GM23338 (cell line): ENCODE data around the gene GRM3. TPM values are rescaled to one million over a fixed set of nuclear protein-coding genes. Genes with fewer than 3 reads are reported as not detected.

ENCODE experiments used
- ATAC-seq: fragments of 200-7000 bp; cut with Tn5 transposase; 3 replicates; pipeline ENCODE4 v1.9.1; 2020
- DNase-seq: peaks from one replicate; pipeline ENCODE4 v3.0.0-alpha.2; 2015; ENCODE audit warnings: low spot score
- H2AFZ ChIP-seq: fragments of 200-600 bp; sonication (generic); 2 replicates; pipeline ENCODE4 v1.8.0; 2016; ENCODE audit warnings: antibody characterized with exemption, mild to moderate bottlenecking, moderate library complexity
- H3F3A ChIP-seq: fragments of 200-600 bp; sonication (generic); replicated peaks from 2 replicates; pipeline ENCODE4 v1.8.0; 2017; ENCODE audit warnings: antibody characterized with exemption, mixed run types, low read depth
- H3K27ac ChIP-seq: fragments of 200-600 bp; sonication (generic); 2 replicates; pipeline ENCODE4 v1.6.1; 2016; ENCODE audit warnings: low read depth
- H3K27me3 ChIP-seq: fragments of 200-600 bp; sonication (generic); 2 replicates; pipeline ENCODE4 v1.8.0; 2016; ENCODE audit warnings: mild to moderate bottlenecking, mixed run types, moderate library complexity; ENCODE audit not compliant: insufficient read depth
- H3K36me3 ChIP-seq: fragments of 200-600 bp; sonication (generic); 2 replicates; pipeline ENCODE4 v1.8.0; 2016; ENCODE audit warnings: mild to moderate bottlenecking; ENCODE audit not compliant: insufficient read depth
- H3K4me1 ChIP-seq: fragments of 200-600 bp; sonication (generic); 2 replicates; pipeline ENCODE4 v1.8.0; 2016; ENCODE audit warnings: mild to moderate bottlenecking, moderate library complexity; ENCODE audit not compliant: insufficient read depth
- H3K4me2 ChIP-seq: fragments of 200-600 bp; sonication (generic); 2 replicates; pipeline ENCODE4 v1.7.1; 2017; ENCODE audit warnings: mixed run types
- H3K4me3 ChIP-seq: fragments of 200-600 bp; sonication (generic); 2 replicates; pipeline ENCODE4 v1.6.1; 2016; ENCODE audit warnings: mixed run types
- H3K79me2 ChIP-seq: fragments of 200-600 bp; sonication (generic); replicated peaks from 2 replicates; pipeline ENCODE4 v1.8.0; 2017; ENCODE audit warnings: mild to moderate bottlenecking; ENCODE audit not compliant: insufficient read depth
- H3K9me2 ChIP-seq: fragments of 200-600 bp; sonication (generic); 2 replicates; pipeline ENCODE4 v1.8.0; 2017; ENCODE audit not compliant: insufficient read depth
- H4K20me1 ChIP-seq: fragments of 200-600 bp; sonication (generic); replicated peaks from 2 replicates; pipeline ENCODE4 v1.8.0; 2017; ENCODE audit warnings: mild to moderate bottlenecking; ENCODE audit not compliant: insufficient read depth
- H3K27ac Mint-ChIP-seq: 2 replicates; pipeline ENCODE4 v1.8.0; 2020; ENCODE audit warnings: inconsistent platforms, mild to moderate bottlenecking, moderate library complexity, mixed read lengths
- H3K27me3 Mint-ChIP-seq: 3 replicates; pipeline ENCODE4 v1.8.0; 2022; ENCODE audit warnings: low read depth, mild to moderate bottlenecking, moderate library complexity, mixed read lengths, inconsistent platforms; ENCODE audit not compliant: insufficient read depth, poor library complexity
- H3K36me3 Mint-ChIP-seq: 3 replicates; pipeline ENCODE4 v1.8.0; 2021; ENCODE audit warnings: low read depth, mild to moderate bottlenecking, inconsistent platforms, moderate library complexity, mixed read lengths
- H3K4me1 Mint-ChIP-seq: 3 replicates; pipeline ENCODE4 v1.8.0; 2020; ENCODE audit warnings: mild to moderate bottlenecking, inconsistent platforms, mixed read lengths
- H3K4me3 Mint-ChIP-seq: 3 replicates; pipeline ENCODE4 v1.8.0; 2021; ENCODE audit warnings: moderate library complexity, mild to moderate bottlenecking, inconsistent platforms, mixed read lengths
- H3K9me3 Mint-ChIP-seq: 3 replicates; pipeline ENCODE4 v1.8.0; 2020; ENCODE audit warnings: moderate library complexity, mild to moderate bottlenecking, inconsistent platforms, mixed read lengths
- CREB1 ChIP-seq: fragments of 250-450 bp; sonication (Bioruptor Pico); IDR thresholded peaks from 2 replicates; pipeline ENCODE4 v1.5.0; 2020; ENCODE audit warnings: low read depth, mild to moderate bottlenecking, moderate library complexity
- CTCF ChIP-seq, 2 experiments: fragments of 200-600 bp in 1 of 2; sonication (generic) in 1 of 2; conservative IDR thresholded peaks; 2 replicates each; pipeline versions ENCODE4 v1.5.1 to v1.6.1; 2016 to 2017; ENCODE audit warnings: antibody characterized with exemption in 2 of 2, low read depth in 2 of 2, mild to moderate bottlenecking in 2 of 2, moderate library complexity in 1 of 2
- ETS1 ChIP-seq: IDR thresholded peaks from 2 replicates; pipeline ENCODE4 v1.6.1; 2016; ENCODE audit warnings: antibody characterized with exemption
- EZH2 ChIP-seq: fragments of 200-600 bp; sonication (generic); IDR thresholded peaks from one replicate; pipeline ENCODE4 v1.8.0; 2017; ENCODE audit warnings: antibody characterized with exemption, mild to moderate bottlenecking, low read depth; ENCODE audit not compliant: unreplicated experiment
- EZH2phosphoT487 ChIP-seq: fragments of 200-600 bp; sonication (generic); IDR thresholded peaks from one replicate; pipeline ENCODE4 v1.8.1; 2018; ENCODE audit warnings: antibody characterized with exemption; ENCODE audit not compliant: unreplicated experiment
- JUNB ChIP-seq: IDR thresholded peaks from one replicate; pipeline ENCODE4 v1.6.1; 2016; ENCODE audit warnings: antibody characterized with exemption; ENCODE audit not compliant: unreplicated experiment
- NANOG ChIP-seq: IDR thresholded peaks from 2 replicates; pipeline ENCODE4 v1.6.1; 2016; ENCODE audit warnings: antibody characterized with exemption, borderline replicate concordance
- POLR2AphosphoS5 ChIP-seq: IDR thresholded peaks from 2 replicates; pipeline ENCODE4 v1.6.1; 2016; ENCODE audit warnings: antibody characterized with exemption, low read depth
- REST ChIP-seq: IDR thresholded peaks from one replicate; pipeline ENCODE4 v1.6.1; 2018; ENCODE audit warnings: antibody characterized with exemption; ENCODE audit not compliant: unreplicated experiment
- STAT1 ChIP-seq: IDR thresholded peaks from one replicate; pipeline ENCODE4 v1.6.1; 2016; ENCODE audit warnings: antibody characterized with exemption; ENCODE audit not compliant: unreplicated experiment
- ZNF114 ChIP-seq: fragments of 250-450 bp; sonication (Bioruptor Pico); IDR thresholded peaks from 2 replicates; pipeline ENCODE4 v1.5.0; 2020; ENCODE audit warnings: mild to moderate bottlenecking, moderate library complexity
- ZNF331 ChIP-seq: fragments of 250-450 bp; sonication (Bioruptor Pico); IDR thresholded peaks from 2 replicates; pipeline ENCODE4 v1.5.0; 2020; ENCODE audit warnings: low read depth, mild to moderate bottlenecking, moderate library complexity
- ZNF462 ChIP-seq: fragments of 250-450 bp; sonication (Bioruptor Pico); IDR thresholded peaks from 2 replicates; pipeline ENCODE4 v1.5.0; 2020; ENCODE audit warnings: mild to moderate bottlenecking, moderate library complexity
- polyA plus RNA-seq: library from polyadenylated mRNA; unstranded; fragments of >200 nt; fragmentation: Nextera tagmentation; extraction: Ambion mirVana; gene quantifications from 2 replicates; pipeline ENCODE4 v1.2.1, GENCODE V29; 2016
- total RNA-seq: library from RNA; depleted of rRNA; stranded (reverse); fragments of >200 nt; shearing (Covaris generic); gene quantifications from 2 replicates; pipeline ENCODE4 v1.2.3, GENCODE V29; 2014

The GRM3 gene
- total and polyA plus RNA-seq, 2 experiments from 2014 or later: 0.79 to 1.9 TPM

GRCh38 chr7:86889501-86889900 is 245.8 kb downstream of the GRM3 start (continued):
- no peak for TF ChIP-seq POLR2AphosphoS5

- Histone ChIP-seq H3K9me2 (no peaks in the 10 kb centered on the region), H4K20me1 (0 out of 2 replicates have a peak, but pooled peaks cover 2% of the 10 kb centered on the region), H3K4me1 (no peaks in the 10 kb centered on the region), H3K36me3 (peaks cover 11% of the 10 kb centered on the region), H2AFZ (no peak overlapping the region), H3F3A (no peaks in the 10 kb centered on the region), H3K4me3 (no peak overlapping the region), H3K4me2 (no peak overlapping the region), H3K27ac (no peak overlapping the region), H3K27me3 (no peaks in the 10 kb centered on the region), H3K79me2 (no peaks in the 10 kb centered on the region)
- ATAC-seq: no peak
- Mint-ChIP-seq H3K27ac (no peak overlapping the region), H3K36me3 (no peaks in the 10 kb centered on the region; the same call in 2 of the 3 replicates), H3K27me3 (no peaks in the 10 kb centered on the region), H3K9me3 (no peaks in the 10 kb centered on the region), H3K4me3 (no peak overlapping the region), H3K4me1 (no peaks in the 10 kb centered on the region)
- no peak for TF ChIP-seq STAT1
- TF ChIP-seq ZNF462 (CRISPR knock-in tag): no peak
- no peak for TF ChIP-seq EZH2phosphoT487
- TF ChIP-seq REST: no peak
- TF ChIP-seq ZNF114 (CRISPR knock-in tag): no peak
- no peak for TF ChIP-seq CTCF (conservative IDR thresholded peaks at IDR 0.05; ENCODE audit: low read depth in 2 of 2)
- no peak for TF ChIP-seq ZNF331
- TF ChIP-seq EZH2: no peak
- no peak for TF ChIP-seq CREB1 (CRISPR knock-in tag)
- TF ChIP-seq NANOG: no peak
- TF ChIP-seq ETS1: no peak
- TF ChIP-seq JUNB: no peak
- no peak for TF ChIP-seq POLR2AphosphoS5
- no peak for DNase-seq
Observed at GRCh38 chr7:86898171-86898570, 254.5 kb downstream of the GRM3 start.
